GM12878 (cell line): ENCODE measurements around the gene PRCC. TPM values are rescaled to one million over a fixed set of nuclear protein-coding genes. Genes with fewer than 3 reads are reported as not detected.

Source experiments
- ASH2L ChIP-seq: fragments of 300-600, 200-600 bp; sonication (generic); IDR thresholded peaks from 2 replicates; pipeline ENCODE4 v1.6.1; 2017; ENCODE audit warnings: low read depth, mild to moderate bottlenecking, borderline replicate concordance
- BRCA1 ChIP-seq: IDR thresholded peaks from 2 replicates; pipeline ENCODE4 v1.6.1; 2011; ENCODE audit warnings: low read depth, low read length, improper control_type of control experiment
- CBFB ChIP-seq: IDR thresholded peaks from 2 replicates; pipeline ENCODE4 v1.6.1; 2016; ENCODE audit warnings: antibody characterized with exemption, low read depth
- CBX5 ChIP-seq: sonication (generic); IDR thresholded peaks from 2 replicates; pipeline ENCODE4 v1.6.1; 2016; ENCODE audit warnings: low read depth, moderate library complexity, mild to moderate bottlenecking, inconsistent platforms
- CHD4 ChIP-seq: fragments of 200-600 bp; sonication (generic); IDR thresholded peaks from 2 replicates; pipeline ENCODE4 v1.6.1; 2016; ENCODE audit warnings: mild to moderate bottlenecking
- CREM ChIP-seq: IDR thresholded peaks from 2 replicates; pipeline ENCODE4 v1.6.1; 2014; ENCODE audit warnings: antibody characterized with exemption, low read depth
- E2F4 ChIP-seq: IDR thresholded peaks from 2 replicates; pipeline ENCODE4 v1.6.1; 2012; ENCODE audit warnings: low read depth, low read length, improper control_type of control experiment
- E2F8 ChIP-seq: fragments of 450-650 bp; IDR thresholded peaks from 2 replicates; pipeline ENCODE4 v1.6.1; 2018; ENCODE audit warnings: mild to moderate bottlenecking, low read depth, moderate library complexity; ENCODE audit not compliant: partially characterized antibody
- E4F1 ChIP-seq: fragments of 450-650 bp; IDR thresholded peaks from 2 replicates; pipeline ENCODE4 v1.6.1; 2018; ENCODE audit warnings: borderline replicate concordance, mild to moderate bottlenecking; ENCODE audit not compliant: partially characterized antibody
- ELK1 ChIP-seq: IDR thresholded peaks from 2 replicates; pipeline ENCODE4 v1.6.1; 2012; ENCODE audit warnings: low read depth, low read length, improper control_type of control experiment
- GABPA ChIP-seq: IDR thresholded peaks from 2 replicates; pipeline ENCODE4 v1.6.1; 2014; ENCODE audit warnings: antibody characterized with exemption, low read depth, mild to moderate bottlenecking, inconsistent platforms
- GATAD2B ChIP-seq: fragments of 450-650 bp; conservative IDR thresholded peaks from 2 replicates; pipeline ENCODE4 v1.6.1; 2017; ENCODE audit warnings: low read depth, mild to moderate bottlenecking, moderate library complexity
- IRF4 ChIP-seq: IDR thresholded peaks from 2 replicates; pipeline ENCODE4 v1.6.1; 2011; ENCODE audit warnings: low read depth, low read length
- KLF5 ChIP-seq: fragments of 450-650 bp; IDR thresholded peaks from 2 replicates; pipeline ENCODE4 v1.6.1; 2014; ENCODE audit warnings: mild to moderate bottlenecking; ENCODE audit not compliant: partially characterized antibody
- LARP7 ChIP-seq: fragments of 450-650 bp; IDR thresholded peaks from 2 replicates; pipeline ENCODE4 v1.6.1; 2017; ENCODE audit warnings: mild to moderate bottlenecking
- MLLT1 ChIP-seq: fragments of 450-650 bp; IDR thresholded peaks from 2 replicates; pipeline ENCODE4 v1.6.1; 2016; ENCODE audit warnings: mild to moderate bottlenecking
- PAX5 ChIP-seq: IDR thresholded peaks from 2 replicates; pipeline ENCODE4 v1.6.1; 2011; ENCODE audit warnings: low read depth, low read length, borderline replicate concordance
- RBBP5 ChIP-seq: fragments of 200-600 bp; sonication (generic); conservative IDR thresholded peaks from 2 replicates; pipeline ENCODE4 v1.6.1; 2016
- SMARCA5 ChIP-seq: fragments of 450-650 bp; IDR thresholded peaks from 2 replicates; pipeline ENCODE4 v1.6.1; 2017; ENCODE audit warnings: mild to moderate bottlenecking
- SREBF1 ChIP-seq: IDR thresholded peaks from 2 replicates; pipeline ENCODE4 v1.6.1; 2012; ENCODE audit warnings: mild to moderate bottlenecking, low read length
- STAT1 ChIP-seq: fragments of 450-650 bp; conservative IDR thresholded peaks from 2 replicates; pipeline ENCODE4 v1.6.1; 2014; ENCODE audit warnings: antibody characterized with exemption, mild to moderate bottlenecking
- WRNIP1 ChIP-seq: IDR thresholded peaks from 2 replicates; pipeline ENCODE4 v1.6.1; 2011; ENCODE audit warnings: low read depth, low read length, improper control_type of control experiment, borderline replicate concordance
- ZNF207 ChIP-seq: fragments of 450-650 bp; IDR thresholded peaks from 2 replicates; pipeline ENCODE4 v1.6.1; 2014; ENCODE audit warnings: antibody characterized with exemption, mild to moderate bottlenecking, borderline replicate concordance
- polyA plus RNA-seq, 11 experiments: library from polyadenylated mRNA; depleted of rRNA in 4 of 11; unstranded in 6 of 11; stranded (reverse) in 5 of 11; fragments of >200 nt; fragmentation: Nextera tagmentation in 4 of 11; fragmentation: Illumina TruSeq in 1 of 11; extraction: Ambion mirVana in 4 of 11; extraction: Trizol in 1 of 11; gene quantifications; 1 replicate in 1 of 11; 2 replicates in 10 of 11; pipeline versions ENCODE4 v1.2.1 to v1.2.3, GENCODE V29; 2011 to 2016; ENCODE audit warnings: inconsistent platforms in 2 of 11, missing spikeins in 2 of 11, low read depth in 1 of 11
- total RNA-seq, 4 experiments: library from RNA; depleted of rRNA in 3 of 4; stranded (reverse); fragments of >200 nt in 3 of 4; fragmentation: Illumina TruSeq in 1 of 4; extraction: Trizol in 1 of 4; gene quantifications; 2 replicates each; pipeline versions ENCODE4 v1.2.1 to v1.2.3, GENCODE V29; 2013 to 2021

The PRCC gene
- total and polyA plus RNA-seq, 10 of the 15 experiments (the other 5 are each of a cell fraction or from before 2014, with no cell fraction given): 23.8 to 132 (median 63.1) TPM

GRCh38 chr1:156836041-156836654 is 68.8 kb downstream of the PRCC start (continued):
- no peak for TF ChIP-seq E2F8
- no peak for TF ChIP-seq E2F4
- TF ChIP-seq ASH2L: no peak
- TF ChIP-seq SREBF1: no peak
- TF ChIP-seq CREM: peak; percentile 90
- no peak for TF ChIP-seq BRCA1
- TF ChIP-seq KLF5: no peak
- no peak; the same call in 1 of the 2 replicates for TF ChIP-seq ZNF207
- TF ChIP-seq WRNIP1: no peak
- no peak for TF ChIP-seq E4F1
- TF ChIP-seq STAT1: no peak
- TF ChIP-seq CBX5: no peak
- TF ChIP-seq RBBP5: no peak
- peak; percentile 68; the same call in 1 of the 2 replicates for TF ChIP-seq PAX5
- peak; percentile 91 for TF ChIP-seq IRF4
- no peak for TF ChIP-seq ELK1
- no peak for TF ChIP-seq CHD4
- TF ChIP-seq LARP7: no peak
- TF ChIP-seq CBFB: no peak
- no peak for TF ChIP-seq SMARCA5
- TF ChIP-seq MLLT1: no peak
- peak; percentile 71; the same call in 1 of the 2 replicates for TF ChIP-seq GATAD2B
- no peak for TF ChIP-seq GABPA
